Subcutaneous abdominal adipose tissue (tissue), 5 donors: ENCODE results near the gene RDH12.

Experiments
- H3K27ac ChIP-seq: one replicate; pipeline ENCODE4 v1.7.0; 2013; ENCODE audit warnings: low read depth, mild to moderate bottlenecking, inconsistent platforms, low read length, moderate library complexity
- H3K27me3 ChIP-seq, 5 donors: one replicate each; pipeline ENCODE4 v1.7.0; 2013; ENCODE audit warnings: low read length in 5 of 5, inconsistent platforms in 1 of 5; ENCODE audit not compliant: control insufficient read depth in 5 of 5, insufficient read depth in 4 of 5
- H3K36me3 ChIP-seq, 5 donors: one replicate each; pipeline ENCODE4 v1.7.0; 2013; ENCODE audit warnings: low read length in 5 of 5; ENCODE audit not compliant: control insufficient read depth in 5 of 5, insufficient read depth in 5 of 5
- H3K4me1 ChIP-seq, 5 donors: one replicate each; pipeline ENCODE4 v1.7.0; 2013; ENCODE audit warnings: low read length in 5 of 5, mild to moderate bottlenecking in 3 of 5, moderate library complexity in 1 of 5; ENCODE audit not compliant: control insufficient read depth in 5 of 5, insufficient read depth in 5 of 5
- H3K4me3 ChIP-seq, 5 donors: one replicate each; pipeline ENCODE4 v1.7.0; 2013; ENCODE audit warnings: low read length in 5 of 5, low read depth in 1 of 5
- H3K9ac ChIP-seq, 5 donors: one replicate each; pipeline ENCODE4 v1.7.0; 2013; ENCODE audit warnings: low read length in 5 of 5, mild to moderate bottlenecking in 4 of 5, moderate library complexity in 3 of 5
- H3K9me3 ChIP-seq, 5 donors: one replicate each; pipeline ENCODE4 v1.7.0; 2013; ENCODE audit warnings: low read length in 5 of 5; ENCODE audit not compliant: control insufficient read depth in 5 of 5
- donor health status: healthy.
- donor health status: healthy.
- donor health status: healthy.
- donor health status: healthy.
- donor health status: healthy.

RDH12 gene

DNA sequence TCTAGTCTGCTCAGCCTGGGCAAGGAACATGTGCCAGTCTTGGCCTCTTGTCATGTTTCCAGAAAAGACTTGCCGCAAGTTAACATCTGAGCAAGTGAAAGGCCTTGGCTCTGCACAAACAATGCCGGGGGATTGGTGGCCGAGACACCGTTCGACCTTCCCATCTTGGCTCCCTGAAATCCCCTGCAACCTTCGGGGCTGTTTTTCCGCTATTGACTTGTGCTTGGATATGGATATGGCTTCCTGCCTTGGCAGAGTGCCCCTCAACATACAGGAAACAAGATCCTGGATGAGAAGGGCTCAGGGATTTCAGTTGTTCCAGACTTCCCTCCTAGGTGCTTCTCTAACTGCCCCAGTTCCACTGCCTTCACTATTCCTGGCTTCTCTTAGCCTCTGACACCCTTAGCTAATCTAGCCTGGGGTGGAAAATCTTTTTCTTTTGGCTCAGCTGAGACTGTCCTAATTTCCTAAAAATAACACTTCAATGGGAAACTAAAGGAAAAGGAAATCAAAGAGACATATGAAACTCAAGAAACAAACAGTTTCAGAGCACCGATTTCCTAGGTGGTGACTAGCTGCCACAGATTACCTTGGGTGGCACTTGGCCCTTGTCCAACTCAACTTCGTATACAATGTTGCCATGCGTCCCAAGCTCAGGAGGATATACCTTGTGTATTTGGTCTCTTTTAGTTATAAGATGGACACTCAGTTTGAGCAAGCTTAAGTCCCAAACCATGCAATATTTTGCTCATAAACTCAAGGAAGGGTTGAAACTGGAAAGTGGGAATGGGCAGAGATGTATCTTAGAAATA is 33.9 kb downstream of the RDH12 start:
- no peak overlapping the region for H3K27ac ChIP-seq

DNA sequence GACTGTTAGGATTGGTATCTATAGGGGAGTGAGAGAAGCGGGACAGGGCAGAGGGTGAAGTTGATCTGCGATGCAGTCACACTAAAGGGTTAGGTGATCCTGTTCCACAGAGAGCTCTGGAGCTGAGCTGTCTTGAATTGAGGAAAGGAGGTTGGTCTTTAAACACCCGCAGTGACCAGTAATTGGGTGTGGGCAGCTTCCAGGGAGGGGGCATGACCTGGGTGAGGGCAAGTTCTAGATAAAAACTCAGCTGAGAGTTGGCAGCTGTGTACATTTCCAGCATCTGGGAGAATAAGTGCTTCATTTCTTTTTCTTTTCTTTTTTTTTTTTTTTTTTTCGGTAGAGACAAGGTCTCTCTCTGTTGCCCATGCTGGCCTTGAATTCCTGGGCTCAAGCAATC is 35.1 kb downstream of the RDH12 start:
- Histone ChIP-seq H3K4me1 (peaks cover 0 to 18% (median 2%) of the 10 kb centered on the region in 5 donors), H3K9ac (no peak overlapping the region), H3K27ac (no peak overlapping the region)

More for the DNA sequence above, 33.9 kb downstream of the RDH12 start:
- Histone ChIP-seq H3K27me3 (no peaks in the 10 kb centered on the region), H3K9ac (no peak overlapping the region), H3K36me3 (no peaks in the 10 kb centered on the region), H3K4me3 (no peak overlapping the region), H3K9me3 (no peaks in the 10 kb centered on the region), H3K4me1 (peaks cover 0 to 18% (median 2%) of the 10 kb centered on the region in 5 donors)

DNA sequence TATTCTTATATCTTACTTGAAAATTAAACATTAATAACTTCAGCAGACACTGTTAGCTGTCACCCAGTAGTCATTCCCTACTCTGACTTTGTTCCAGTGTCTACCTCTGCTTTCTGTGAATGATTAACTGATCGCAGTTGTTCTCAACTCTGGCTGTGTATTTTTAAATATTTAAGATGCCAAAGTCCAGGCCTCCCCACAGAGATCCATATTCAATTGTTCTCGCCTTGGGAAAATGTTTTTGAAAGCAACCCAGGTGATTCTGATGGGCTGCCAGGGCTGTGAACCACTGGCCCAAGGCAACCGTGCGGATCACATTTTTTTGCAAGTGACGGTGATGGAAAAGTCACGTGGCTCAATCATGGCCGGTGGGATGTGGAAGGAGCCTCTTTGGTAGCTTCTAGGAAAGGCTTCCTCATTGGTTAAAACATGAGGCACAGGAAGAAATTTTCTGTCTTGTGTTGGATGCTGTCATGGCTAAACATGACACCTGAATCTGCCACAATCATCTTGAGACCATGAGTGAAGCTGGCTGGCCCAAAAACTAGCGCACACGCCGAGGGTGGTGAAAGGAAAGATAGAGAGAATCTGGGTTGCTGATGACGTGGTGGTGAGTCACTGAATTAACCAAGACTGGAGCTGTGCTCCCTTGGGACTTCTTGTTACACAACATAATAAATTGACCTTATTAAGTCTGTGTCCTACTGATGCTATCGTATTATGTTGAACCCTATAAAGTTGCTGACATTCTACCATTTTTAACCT is 37.2 kb downstream of the RDH12 start:
- Histone ChIP-seq H3K4me3 (no peak overlapping the region), H3K27me3 (no peaks in the 10 kb centered on the region), H3K9me3 (no peaks in the 10 kb centered on the region), H3K9ac (no peak overlapping the region), H3K27ac (no peak overlapping the region), H3K36me3 (no peaks in the 10 kb centered on the region), H3K4me1 (peaks cover 0 to 18% (median 2%) of the 10 kb centered on the region in 5 donors)

More for the DNA sequence above, 35.1 kb downstream of the RDH12 start:
- Histone ChIP-seq H3K9me3 (no peaks in the 10 kb centered on the region), H3K27me3 (no peaks in the 10 kb centered on the region), H3K36me3 (no peaks in the 10 kb centered on the region), H3K4me3 (no peak overlapping the region)

DNA sequence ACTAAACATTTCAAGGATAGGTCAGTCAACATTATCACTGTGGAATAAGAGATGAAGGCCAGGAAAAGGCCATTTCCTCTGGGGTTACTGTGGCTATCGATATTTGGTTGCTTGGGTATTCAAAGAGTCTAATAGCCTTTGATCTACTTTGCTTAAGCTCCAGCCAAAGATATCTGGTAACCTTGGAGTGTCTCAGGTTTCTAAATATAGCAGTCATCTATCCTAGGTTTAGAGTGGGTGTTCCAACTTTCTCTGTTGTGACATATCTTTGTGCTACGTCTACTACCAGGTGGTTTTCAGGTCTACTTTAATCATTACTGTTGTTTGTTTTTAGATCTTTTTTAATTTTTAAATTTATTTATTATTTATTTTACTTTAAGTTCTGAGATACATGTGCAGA is 42.4 kb downstream of the RDH12 start:
- Histone ChIP-seq H3K36me3 (peaks cover 11 to 21% (median 19%) of the 10 kb centered on the region in 5 donors), H3K27me3 (no peaks in the 10 kb centered on the region), H3K9me3 (no peaks in the 10 kb centered on the region), H3K27ac (no peak overlapping the region), H3K4me3 (no peak overlapping the region), H3K9ac (no peak overlapping the region), H3K4me1 (peaks cover 0 to under 1% (median 0%) of the 10 kb centered on the region in 5 donors)

DNA sequence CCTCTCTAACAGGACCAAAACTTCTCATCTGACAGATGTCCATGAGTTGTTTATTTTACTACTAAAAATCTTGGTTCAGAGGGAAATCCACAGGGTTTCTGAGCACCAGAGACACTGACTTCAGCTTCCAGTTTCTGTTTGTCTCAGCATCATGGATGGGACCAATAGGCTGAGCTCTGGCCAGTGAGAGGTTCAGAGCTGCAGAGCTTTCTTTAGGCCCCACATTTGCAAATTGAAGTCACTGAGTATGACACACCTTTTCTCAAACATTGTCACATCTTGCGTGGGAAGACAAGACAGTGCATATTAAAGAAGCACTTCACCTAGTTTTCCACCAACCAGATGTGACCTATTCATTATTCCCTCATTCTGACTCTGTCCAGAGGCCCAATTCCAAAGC is 45.2 kb downstream of the RDH12 start:
- Histone ChIP-seq H3K4me1 (no peaks in the 10 kb centered on the region), H3K27me3 (no peaks in the 10 kb centered on the region), H3K27ac (no peak overlapping the region), H3K36me3 (peaks cover 19 to 49% (median 44%) of the 10 kb centered on the region in 5 donors), H3K9ac (no peak overlapping the region), H3K9me3 (no peaks in the 10 kb centered on the region), H3K4me3 (no peak overlapping the region)

DNA sequence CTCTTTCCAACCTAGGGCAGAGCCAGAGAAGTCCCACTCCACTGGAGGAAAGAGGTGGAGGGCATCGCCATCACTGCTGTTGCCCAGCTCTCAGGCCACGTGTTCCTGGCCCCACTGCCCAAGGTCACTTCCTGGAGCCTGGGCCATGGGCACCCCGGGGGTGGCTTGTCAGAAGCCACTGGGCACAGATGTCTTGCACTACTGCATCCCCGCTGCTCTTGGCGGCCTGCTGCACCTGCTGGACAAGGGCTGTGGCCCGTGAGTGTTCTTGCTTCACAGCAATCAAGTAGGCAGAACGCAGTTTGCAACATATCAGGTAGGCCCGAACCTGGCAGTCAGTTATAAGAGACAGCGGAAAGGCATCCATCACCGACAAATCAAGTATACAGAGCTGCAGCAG is 46.6 kb downstream of the RDH12 start:
- no peaks in the 10 kb centered on the region for H3K9me3 ChIP-seq
- H3K4me3 ChIP-seq = no peak overlapping the region
- no peaks in the 10 kb centered on the region for H3K27me3 ChIP-seq
- peaks cover 23 to 63% (median 58%) of the 10 kb centered on the region in 5 donors for H3K36me3 ChIP-seq
- H3K4me1 ChIP-seq = no peaks in the 10 kb centered on the region
- H3K27ac ChIP-seq = no peak overlapping the region
- H3K9ac ChIP-seq = no peak overlapping the region

DNA sequence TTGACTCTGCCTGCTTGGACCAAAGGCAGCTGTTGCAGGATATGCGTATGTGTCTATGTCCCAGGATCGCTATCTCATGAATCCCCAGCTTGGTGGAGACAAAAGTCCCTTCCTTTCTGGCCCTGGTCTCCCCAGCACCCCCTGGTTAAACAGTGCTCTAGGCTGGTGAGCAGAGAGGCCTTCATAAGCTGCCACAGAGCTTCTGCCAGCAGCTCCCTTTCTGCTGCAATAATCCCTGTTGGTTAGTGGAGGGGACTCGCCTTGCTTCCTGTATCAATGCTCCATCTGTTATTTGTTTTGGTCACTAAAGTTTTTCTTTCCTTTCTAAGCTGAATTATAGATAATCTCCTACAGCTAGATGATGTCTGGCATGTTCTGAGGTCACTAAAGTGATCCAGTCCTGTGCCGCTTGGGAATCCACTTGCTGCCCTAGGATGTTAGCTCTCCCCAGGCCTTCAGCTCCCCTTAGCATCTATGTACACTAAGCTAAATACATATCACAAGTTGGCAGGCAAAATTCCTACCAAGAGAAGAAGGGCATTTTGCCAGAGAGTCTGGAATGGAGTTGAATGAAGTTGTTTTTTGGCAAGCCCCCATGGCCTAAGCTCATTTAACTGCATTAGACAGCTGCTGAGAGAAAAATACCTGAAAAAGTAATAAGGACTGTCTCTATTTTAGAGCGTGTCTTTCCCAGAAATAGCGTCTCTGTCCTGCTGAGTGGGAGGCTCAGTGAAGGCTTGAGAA is 47.8 kb downstream of the RDH12 start:
- peaks cover 33 to 75% (median 70%) of the 10 kb centered on the region in 5 donors for H3K36me3 ChIP-seq
- H3K9ac ChIP-seq = no peak overlapping the region
- H3K4me1 ChIP-seq = no peaks in the 10 kb centered on the region
- no peaks in the 10 kb centered on the region for H3K9me3 ChIP-seq
- no peaks in the 10 kb centered on the region for H3K27me3 ChIP-seq
- H3K27ac ChIP-seq = no peak overlapping the region
- no peak overlapping the region for H3K4me3 ChIP-seq

DNA sequence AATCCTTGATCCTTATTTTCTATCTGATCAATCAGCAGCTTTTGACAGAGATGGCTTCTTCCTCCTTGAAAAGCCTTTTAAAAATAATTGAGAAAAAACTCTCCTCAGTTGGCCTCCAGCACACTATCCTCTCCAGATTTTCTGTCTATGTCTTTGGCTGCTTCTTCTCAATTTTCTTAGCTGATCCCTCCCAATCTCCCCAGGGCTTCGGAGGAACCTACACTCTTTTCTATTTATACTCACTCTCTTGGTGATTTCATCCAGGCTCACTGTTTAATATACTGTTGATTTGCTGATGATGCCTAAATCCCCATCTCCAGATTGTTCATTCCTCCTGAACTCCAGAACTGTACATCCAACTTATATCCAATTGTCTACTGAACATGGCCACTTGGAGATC is 54.8 kb downstream of the RDH12 start:
- Histone ChIP-seq H3K27ac (no peak overlapping the region), H3K9ac (no peak overlapping the region), H3K4me3 (no peak overlapping the region), H3K9me3 (no peaks in the 10 kb centered on the region), H3K27me3 (no peaks in the 10 kb centered on the region), H3K4me1 (no peaks in the 10 kb centered on the region), H3K36me3 (peaks cover 31 to 84% (median 68%) of the 10 kb centered on the region in 5 donors)

DNA sequence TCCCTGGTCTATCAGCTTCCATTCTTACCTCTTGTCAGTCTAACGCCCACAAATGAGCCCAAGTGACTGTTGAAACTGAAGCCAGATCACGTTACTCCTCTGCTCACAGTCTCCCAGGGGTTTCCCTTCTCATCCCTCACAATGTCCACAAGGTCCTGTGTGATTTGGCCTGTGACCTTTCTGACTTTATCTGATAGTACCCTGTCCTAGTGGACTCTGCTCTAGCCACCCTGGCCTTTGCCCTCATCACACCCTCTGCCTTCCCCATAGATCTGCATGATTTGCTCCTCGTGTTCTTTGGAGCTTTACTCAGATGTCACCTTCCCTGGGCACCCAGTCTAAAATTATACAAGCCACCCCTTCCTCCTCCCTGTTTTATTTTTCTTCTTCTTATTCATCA is 55.5 kb downstream of the RDH12 start:
- no peak overlapping the region for H3K27ac ChIP-seq
- H3K4me3 ChIP-seq = no peak overlapping the region
- H3K27me3 ChIP-seq = no peaks in the 10 kb centered on the region
- no peaks in the 10 kb centered on the region for H3K4me1 ChIP-seq
- peaks cover 33 to 81% (median 65%) of the 10 kb centered on the region in 5 donors for H3K36me3 ChIP-seq
- H3K9ac ChIP-seq = no peak overlapping the region
- H3K9me3 ChIP-seq = no peaks in the 10 kb centered on the region
